Right lung (tissue), 5 donors: ENCODE results near the gene CD52. TPM values are rescaled to one million over a fixed set of nuclear protein-coding genes. Genes with fewer than 3 reads are reported as not detected.

ENCODE experiments used
- DNase-seq, 2 donors: peaks; one replicate each; pipeline ENCODE4 v3.0.0-alpha.2; 2013
- polyA plus RNA-seq, 5 donors: library from polyadenylated mRNA; unstranded; fragments of 120-200 nt; gene quantifications; one replicate each; pipeline versions ENCODE4 v1.2.1 to v1.2.3, GENCODE V29; 2013; ENCODE audit warnings: inconsistent platforms in 1 of 5, low replicate concordance in 1 of 5; ENCODE audit not compliant: insufficient read length in 5 of 5, insufficient read depth in 1 of 5

The CD52 gene
- polyA plus RNA-seq, 5 donors = 2.8 to 7.0 (median 5.6) TPM

GRCh38 chr1:26353210-26353859 lies 35.6 kb downstream of the CD52 start:
- DNase-seq = no peak

- peak; percentile 54 to 58 for DNase-seq
These were observed 36.4 kb downstream of the CD52 start, which contains the start of gene CRYBG2 for GRCh38 chr1:26353976-26354820. Gene CRYBG2, minus strand, starts transcription at chr1:26354130. Its CDS starts 7,473 bp downstream, at chr1:26346657.

- no peak for DNase-seq
These were observed 37.2 kb downstream of the CD52 start for GRCh38 chr1:26354972-26355371.

- DNase-seq = no peak
These were observed 38.3 kb downstream of the CD52 start for GRCh38 chr1:26356106-26356505.

GRCh38 chr1:26357121-26357602 lies 39.4 kb downstream of the CD52 start:
- no peak for DNase-seq

GRCh38 chr1:26358411-26359384 lies 40.9 kb downstream of the CD52 start:
- DNase-seq = no peak

GRCh38 chr1:26359981-26360806 lies 42.4 kb downstream of the CD52 start:
- no peak for DNase-seq

GRCh38 chr1:26360807-26361604 lies 43.2 kb downstream of the CD52 start:
- no peak for DNase-seq

- no peak for DNase-seq
These were observed 43.9 kb downstream of the CD52 start for GRCh38 chr1:26361605-26362122.

GRCh38 chr1:26362331-26362730 lies 44.6 kb downstream of the CD52 start:
- DNase-seq = no peak

GRCh38 chr1:26363549-26364448 lies 46.0 kb downstream of the CD52 start:
- peak; percentile 40 to 52 for DNase-seq

GRCh38 chr1:26364956-26365355 lies 47.2 kb downstream of the CD52 start:
- peak in 1 of 2 donors; percentile 35 for DNase-seq

GRCh38 chr1:26367441-26367840 lies 49.7 kb downstream of the CD52 start:
- DNase-seq = no peak

- DNase-seq = no peak
These were observed 50.2 kb downstream of the CD52 start for GRCh38 chr1:26368006-26368405.

- no peak for DNase-seq
These were observed 50.7 kb downstream of the CD52 start for GRCh38 chr1:26368486-26368885.
